GM06990 (cell line): ENCODE data around the gene ATP11A.

ENCODE experiments used
- DNase-seq: peaks from one replicate; pipeline ENCODE4 v3.0.0-alpha.2; 2011; ENCODE audit not compliant: insufficient read length; ENCODE audit errors: extremely low read depth
- H3K27me3 ChIP-seq: replicated peaks from 2 replicates; pipeline ENCODE4 v1.6.0; 2011; ENCODE audit warnings: low read length; ENCODE audit not compliant: control insufficient read depth, insufficient read depth
- H3K36me3 ChIP-seq: 2 replicates; pipeline ENCODE4 v1.5.1; 2011; ENCODE audit warnings: low read length; ENCODE audit not compliant: control insufficient read depth, insufficient read depth
- H3K4me3 ChIP-seq: replicated peaks from 2 replicates; pipeline ENCODE4 v1.5.1; 2011; ENCODE audit warnings: low read depth, mild to moderate bottlenecking, control low read depth, low read length
- TF ChIP-seq, protein P1 (sequence below): IDR thresholded peaks from 2 replicates; pipeline ENCODE4 v1.5.1; 2011; ENCODE audit warnings: low read length, control low read depth, mild to moderate bottlenecking, inconsistent platforms; ENCODE audit not compliant: insufficient read depth, poor library complexity, severe bottlenecking

Gene ATP11A

DNA sequence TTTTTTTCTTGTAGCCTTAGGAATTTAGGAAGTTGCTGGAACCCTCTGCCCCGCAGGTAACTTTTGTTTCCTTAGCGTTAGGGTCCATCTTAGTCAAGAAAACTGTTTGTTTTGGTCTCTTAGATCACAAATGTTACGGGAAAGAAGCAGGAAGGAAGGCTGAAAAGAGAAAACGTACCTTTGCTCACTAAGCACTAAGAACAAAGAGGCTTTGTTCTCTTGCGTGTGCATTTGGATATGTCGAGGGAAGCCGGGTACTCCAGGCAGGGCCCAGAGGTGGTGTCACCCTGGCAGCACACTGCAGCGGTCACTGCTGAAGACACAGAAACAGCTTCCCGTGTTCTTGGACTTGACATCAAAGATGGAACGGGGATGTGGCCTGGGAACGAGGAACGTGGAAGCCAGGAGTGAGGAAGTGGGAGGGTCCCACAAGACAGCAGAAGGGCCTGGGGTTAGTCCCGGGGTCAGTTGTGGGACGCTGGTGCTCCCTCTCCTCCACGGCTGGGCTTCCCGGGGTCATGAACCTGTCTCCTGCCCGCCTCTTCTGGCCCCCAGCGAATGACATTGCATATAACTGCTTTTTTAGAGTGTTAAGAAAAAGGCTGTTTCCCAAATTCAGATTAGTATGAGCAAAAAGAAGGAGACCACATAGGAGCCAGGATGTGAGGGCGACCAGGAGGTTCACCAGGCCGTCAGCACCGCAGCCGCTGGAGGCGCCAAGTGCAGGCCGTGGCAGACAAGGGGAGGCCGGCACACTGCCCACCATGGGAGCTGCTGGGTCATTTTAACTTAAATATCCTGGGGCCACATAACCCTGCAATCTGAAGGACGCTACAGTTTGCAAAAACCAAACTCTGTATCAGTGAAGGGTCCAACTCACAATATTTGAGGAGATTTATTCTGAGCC is 31.6 kb downstream of the ATP11A start:
- TF ChIP-seq, protein P1, sequence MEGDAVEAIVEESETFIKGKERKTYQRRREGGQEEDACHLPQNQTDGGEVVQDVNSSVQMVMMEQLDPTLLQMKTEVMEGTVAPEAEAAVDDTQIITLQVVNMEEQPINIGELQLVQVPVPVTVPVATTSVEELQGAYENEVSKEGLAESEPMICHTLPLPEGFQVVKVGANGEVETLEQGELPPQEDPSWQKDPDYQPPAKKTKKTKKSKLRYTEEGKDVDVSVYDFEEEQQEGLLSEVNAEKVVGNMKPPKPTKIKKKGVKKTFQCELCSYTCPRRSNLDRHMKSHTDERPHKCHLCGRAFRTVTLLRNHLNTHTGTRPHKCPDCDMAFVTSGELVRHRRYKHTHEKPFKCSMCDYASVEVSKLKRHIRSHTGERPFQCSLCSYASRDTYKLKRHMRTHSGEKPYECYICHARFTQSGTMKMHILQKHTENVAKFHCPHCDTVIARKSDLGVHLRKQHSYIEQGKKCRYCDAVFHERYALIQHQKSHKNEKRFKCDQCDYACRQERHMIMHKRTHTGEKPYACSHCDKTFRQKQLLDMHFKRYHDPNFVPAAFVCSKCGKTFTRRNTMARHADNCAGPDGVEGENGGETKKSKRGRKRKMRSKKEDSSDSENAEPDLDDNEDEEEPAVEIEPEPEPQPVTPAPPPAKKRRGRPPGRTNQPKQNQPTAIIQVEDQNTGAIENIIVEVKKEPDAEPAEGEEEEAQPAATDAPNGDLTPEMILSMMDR = no peak
- H3K36me3 ChIP-seq = no peaks in the 10 kb centered on the region; the same call in 1 of the 2 replicates
- DNase-seq = no peak
- no peak overlapping the region for H3K4me3 ChIP-seq
- H3K27me3 ChIP-seq = no peaks in the 10 kb centered on the region

DNA sequence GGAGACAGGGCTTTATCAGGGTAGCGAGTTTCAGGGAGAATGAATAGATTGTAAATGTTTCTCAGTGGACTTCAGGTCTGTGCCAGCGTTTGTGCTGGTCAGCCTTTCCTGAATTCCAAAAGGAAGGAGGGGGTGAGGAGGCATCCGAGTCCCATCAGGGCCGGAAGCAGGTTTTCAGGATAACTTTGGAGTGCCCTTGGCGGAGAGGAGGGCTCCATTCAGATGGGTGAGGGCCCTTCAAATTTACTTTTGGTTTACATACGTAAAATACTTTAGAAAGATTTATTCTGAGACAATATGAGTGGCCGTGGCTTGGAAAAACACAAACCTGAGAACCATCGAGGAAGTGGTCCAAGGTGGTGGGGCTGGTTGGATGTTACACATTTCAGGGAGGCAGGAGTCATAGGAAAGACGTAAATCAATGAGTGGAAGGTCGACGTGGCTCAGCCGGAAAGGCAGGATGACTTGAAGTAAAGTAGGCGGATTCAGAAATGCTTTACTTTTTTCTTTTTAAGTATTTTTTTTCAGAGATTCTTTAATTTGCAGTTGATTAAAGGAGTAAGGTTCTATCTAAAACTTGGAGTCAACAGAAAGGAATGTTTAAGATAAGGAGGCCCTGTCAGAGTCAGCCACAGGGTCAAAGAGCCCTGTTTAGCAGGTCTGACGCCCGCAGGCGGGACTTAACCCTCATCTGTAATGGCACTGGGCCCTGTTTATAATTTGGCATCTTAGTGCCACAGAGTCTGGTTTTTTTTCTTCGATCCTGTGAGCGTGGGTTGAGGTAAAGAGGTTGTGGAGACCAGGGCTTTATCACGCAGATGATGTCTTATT is 32.8 kb downstream of the ATP11A start:
- Histone ChIP-seq H3K4me3 (no peak overlapping the region), H3K27me3 (no peaks in the 10 kb centered on the region), H3K36me3 (no peaks in the 10 kb centered on the region; the same call in 1 of the 2 replicates)
- TF ChIP-seq, protein P1 = no peak
- DNase-seq = no peak

DNA sequence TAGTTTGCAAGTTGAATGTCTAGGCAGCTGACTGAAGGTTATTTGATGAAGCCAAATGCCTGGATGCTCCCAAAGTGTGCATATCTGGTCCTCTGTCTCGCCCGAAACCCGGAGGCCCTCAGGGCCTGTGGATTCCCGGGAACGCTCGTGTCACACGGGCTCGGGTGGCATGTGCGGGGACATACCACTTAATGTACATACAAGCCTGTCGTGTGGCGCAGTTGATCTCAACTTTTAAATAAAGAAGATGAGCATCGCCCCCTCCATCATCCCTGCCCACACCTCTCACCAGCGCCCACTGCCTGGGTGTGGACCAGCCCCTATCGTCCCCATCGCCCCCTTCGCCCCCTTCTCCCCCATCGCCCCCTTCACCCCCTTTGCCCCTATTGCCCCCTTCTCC is 33.9 kb downstream of the ATP11A start:
- Histone ChIP-seq H3K4me3 (no peak overlapping the region), H3K27me3 (no peaks in the 10 kb centered on the region), H3K36me3 (no peaks in the 10 kb centered on the region; the same call in none of the 2 replicates)
- TF ChIP-seq, protein P1 = no peak
- no peak for DNase-seq

DNA sequence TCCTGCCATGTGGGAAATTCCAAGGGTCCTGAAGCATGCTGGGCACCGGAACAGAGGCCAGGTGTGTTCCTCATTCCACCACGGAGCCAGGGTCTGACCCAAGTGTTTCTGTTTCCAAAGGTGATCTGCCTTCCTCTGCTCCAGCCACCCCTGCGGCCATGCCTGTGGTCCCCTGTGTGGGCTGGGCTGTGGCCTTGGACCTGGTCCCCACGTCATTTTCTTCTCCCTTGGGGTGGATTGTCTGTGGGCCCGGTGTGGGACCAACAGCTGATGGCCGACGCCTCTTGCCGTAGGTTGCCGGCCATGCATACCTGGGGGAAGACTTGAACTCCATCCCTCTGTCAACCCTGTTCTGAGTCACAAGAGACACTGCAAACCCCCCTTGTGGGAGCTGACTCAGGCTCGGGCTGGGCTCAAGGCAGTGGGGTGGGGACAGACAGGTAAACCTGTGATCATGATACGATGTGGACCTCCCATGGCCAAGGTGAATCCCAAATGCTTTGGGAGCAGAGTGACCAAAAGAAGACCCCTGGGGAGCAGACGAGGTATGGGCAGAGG is 35.0 kb downstream of the ATP11A start:
- TF ChIP-seq, protein P1 = no peak
- DNase-seq = no peak

DNA sequence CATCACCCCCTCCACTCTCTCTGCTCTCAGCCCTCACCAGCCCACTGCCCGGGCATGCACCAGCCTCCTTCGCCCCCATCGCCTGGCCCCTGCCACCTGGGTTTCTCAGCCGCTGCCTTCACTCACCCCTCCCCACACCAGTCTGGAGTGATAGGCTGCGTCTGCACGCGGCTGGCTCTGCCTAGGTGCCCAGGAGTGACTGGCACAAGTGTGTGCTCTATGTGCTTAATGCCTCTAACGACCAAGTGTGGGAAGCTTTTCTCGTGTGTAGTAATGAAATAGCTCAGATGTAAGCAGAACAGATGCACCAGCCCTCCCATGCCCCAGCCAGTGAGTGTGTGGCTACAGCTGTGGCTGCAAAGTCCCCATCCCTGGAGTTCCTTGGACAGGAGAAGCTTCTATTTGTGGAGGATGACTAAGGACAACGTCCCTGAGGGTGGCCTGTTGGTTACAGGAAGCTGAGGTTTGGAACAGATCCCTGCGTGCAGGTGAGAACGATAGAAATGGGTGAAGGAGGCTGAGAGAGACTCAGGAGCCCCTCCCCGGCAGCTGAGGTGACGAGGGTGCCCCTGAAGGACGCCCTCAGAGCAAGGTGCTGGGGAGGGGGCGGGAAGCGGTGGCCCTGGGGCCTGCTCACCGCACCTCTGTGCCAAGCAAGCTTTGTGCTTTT is 35.6 kb downstream of the ATP11A start:
- H3K36me3 ChIP-seq = no peaks in the 10 kb centered on the region; the same call in none of the 2 replicates
- no peaks in the 10 kb centered on the region for H3K27me3 ChIP-seq
- TF ChIP-seq, protein P1 = no peak
- no peak for DNase-seq
- no peak overlapping the region for H3K4me3 ChIP-seq

More for the DNA sequence above, 35.0 kb downstream of the ATP11A start:
- H3K4me3 ChIP-seq = no peak overlapping the region
- no peaks in the 10 kb centered on the region; the same call in none of the 2 replicates for H3K36me3 ChIP-seq
- no peaks in the 10 kb centered on the region for H3K27me3 ChIP-seq
